HepG2 (cell line): ENCODE measurements around the gene NDUFAF8. TPM values are rescaled to one million over a fixed set of nuclear protein-coding genes. Genes with fewer than 3 reads are reported as not detected.

ENCODE experiments used
- ATAC-seq: fragments of 200-7000 bp; cut with Tn5 transposase; 3 replicates; pipeline ENCODE4 v1.9.1; 2020; ENCODE audit warnings: mild to moderate bottlenecking, moderate library complexity
- BruUV-seq: library from RNA; stranded (reverse); fragments of 400-500 nt; replicated peaks from 2 replicates; lab custom pipeline; 2021; lab: Mats Ljungman, UMichigan
- CTCF ChIA-PET: fragments of 300-600 bp; formaldehyde crosslinking; extraction: SDS; loops from one replicate; lab custom pipeline; 2021; ENCODE audit warnings: low total read pairs, inconsistent platforms, low intra/inter-chr PET ratio; lab: Yijun Ruan, JAX
- POLR2A ChIA-PET: fragments of 350-600 bp; sonication (Branson Sonifier 250); formaldehyde crosslinking; loops from one replicate; lab custom pipeline; 2020; ENCODE audit warnings: antibody characterized with exemption, inconsistent platforms; lab: Yijun Ruan, JAX
- DNase-seq: peaks from one replicate; pipeline ENCODE4 v3.0.0-alpha.2; 2015; ENCODE audit warnings: low spot score
- FAIRE-seq: peaks from 3 replicates; lab custom pipeline; 2011; peaks lifted over from hg19 to GRCh38; lab: Jason Lieb, UNC
- H2AFZ ChIP-seq: one replicate; pipeline ENCODE4 v1.6.1; 2011; ENCODE audit warnings: low read length, inconsistent platforms
- H3K27ac ChIP-seq: fragments of 300-600 bp; 3 replicates; pipeline ENCODE4 v1.8.0; 2011; ENCODE audit warnings: mixed run types, mild to moderate bottlenecking, mixed read lengths, low read length, inconsistent platforms; ENCODE audit not compliant: insufficient read depth; ENCODE audit errors: extremely low read length
- H3K27me3 ChIP-seq, 2 experiments: fragments of 200-600 bp in 1 of 2; 2 replicates in 1 of 2; 3 replicates in 1 of 2; pipeline versions ENCODE4 v1.6.0 to v1.8.0; 2011; ENCODE audit warnings: low read length in 2 of 2, mild to moderate bottlenecking in 2 of 2, moderate library complexity in 2 of 2, inconsistent platforms in 1 of 2; ENCODE audit not compliant: insufficient read depth in 2 of 2, control insufficient read depth in 1 of 2
- H3K36me3 ChIP-seq, 2 experiments: fragments of 200-600 bp in 1 of 2; replicated peaks in 1 of 2; 2 replicates in 1 of 2; 3 replicates in 1 of 2; pipeline versions ENCODE4 v1.5.1 to v1.8.0; 2011; ENCODE audit warnings: low read length in 2 of 2, inconsistent platforms in 1 of 2; ENCODE audit not compliant: insufficient read depth in 2 of 2, control insufficient read depth in 1 of 2
- H3K4me1 ChIP-seq: 2 replicates; pipeline ENCODE4 v1.5.1; 2012; ENCODE audit warnings: low read length, inconsistent platforms; ENCODE audit not compliant: insufficient read depth
- H3K4me2 ChIP-seq: 2 replicates; pipeline ENCODE4 v1.6.0; 2011; ENCODE audit warnings: low read depth, low read length, inconsistent platforms
- H3K4me3 ChIP-seq, 3 experiments: fragments of 200-600 bp in 1 of 3; sonication (generic), shearing (Covaris generic) in 1 of 3; replicated peaks in 1 of 3; 2 replicates each; pipeline ENCODE4 v1.5.1; 2011 to 2016; ENCODE audit warnings: low read length in 3 of 3, inconsistent platforms in 2 of 3, low read depth in 2 of 3, mild to moderate bottlenecking in 2 of 3, control low read depth in 1 of 3, mixed read lengths in 1 of 3; ENCODE audit not compliant: insufficient read depth in 1 of 3
- H3K79me2 ChIP-seq: one replicate; pipeline ENCODE4 v1.6.1; 2011; ENCODE audit warnings: low read length, inconsistent platforms; ENCODE audit not compliant: insufficient read depth
- H3K9ac ChIP-seq: 2 replicates; pipeline ENCODE4 v1.6.0; 2011; ENCODE audit warnings: mild to moderate bottlenecking, low read depth, low read length, inconsistent platforms; ENCODE audit not compliant: insufficient read depth
- H3K9me3 ChIP-seq: 2 replicates; pipeline ENCODE4 v1.5.1; 2012; ENCODE audit warnings: mild to moderate bottlenecking, low read length
- H4K20me1 ChIP-seq: 2 replicates; pipeline ENCODE4 v1.6.0; 2011; ENCODE audit warnings: inconsistent platforms, mild to moderate bottlenecking, low read length, moderate library complexity; ENCODE audit not compliant: insufficient read depth
- DNMT1 ChIP-seq: sonication (generic); formaldehyde crosslinking; IDR thresholded peaks from 2 replicates; pipeline ENCODE4 v1.5.1; 2020; ENCODE audit warnings: mild to moderate bottlenecking, missing genetic modification reagents
- NONO ChIP-seq, 2 experiments: fragments of 450-650 bp in 1 of 2; sonication (generic) in 1 of 2; formaldehyde crosslinking in 1 of 2; IDR thresholded peaks in 1 of 2; conservative IDR thresholded peaks in 1 of 2; 2 replicates each; pipeline versions ENCODE4 v1.6.1 to v1.8.0; 2017 to 2022; ENCODE audit warnings: mild to moderate bottlenecking in 1 of 2, missing genetic modification reagents in 1 of 2, moderate library complexity in 1 of 2
- SCMH1 ChIP-seq: sonication (generic); formaldehyde crosslinking; IDR thresholded peaks from 2 replicates; pipeline ENCODE4 v1.9.0; 2021; ENCODE audit warnings: missing genetic modification reagents, mild to moderate bottlenecking, borderline replicate concordance
- ZHX2 ChIP-seq, 2 experiments: sonication (generic) in 1 of 2; formaldehyde crosslinking in 1 of 2; IDR thresholded peaks; 2 replicates each; pipeline versions ENCODE4 v1.6.1 to v1.9.0; 2014 to 2022; ENCODE audit warnings: antibody characterized with exemption in 1 of 2, borderline replicate concordance in 1 of 2, inconsistent platforms in 1 of 2, low read depth in 1 of 2, missing genetic modification reagents in 1 of 2
- ZNF543 ChIP-seq: sonication (generic); formaldehyde crosslinking; IDR thresholded peaks from 2 replicates; pipeline ENCODE4 v1.4.0; 2020; ENCODE audit warnings: mild to moderate bottlenecking, missing genetic modification reagents
- WGBS: methylation state at CpG from one replicate; pipeline ENCODE4 v1.1.6; 2017; ENCODE audit warnings: low lambda C conversion rate; 5-methylcytosine and 5-hydroxymethylcytosine counted together
- in situ Hi-C: cut with HindIII; loops from 2 replicates; pipeline ENCODE4 v1.10.0; 2017; ENCODE audit warnings: low pct_unique_long_range_greater_than_20kb; ENCODE audit not compliant: extremely low pct_ligation_motif_present
- intact Hi-C: fragments of 100-400 bp; cut with micrococcal nuclease; formaldehyde crosslinking; loops from one replicate; pipeline ENCODE4 v1.10.0; 2022; ENCODE audit not compliant: unreplicated experiment
- polyA plus RNA-seq, 8 experiments: library from polyadenylated mRNA; depleted of rRNA in 3 of 8; stranded (reverse) in 7 of 8; unstranded in 1 of 8; fragments of >200 nt; fragmentation: Illumina TruSeq in 4 of 8; extraction: Trizol in 4 of 8; gene quantifications; 2 replicates each; pipeline versions ENCODE4 v1.2.1 to v1.2.3, GENCODE V29; 2011 to 2016; ENCODE audit warnings: low read depth in 4 of 8, missing spikeins in 1 of 8, mixed read lengths in 1 of 8; ENCODE audit not compliant: insufficient read depth in 1 of 8
- total RNA-seq, 5 experiments: library from RNA; depleted of rRNA; stranded (reverse); fragments of >200 nt; fragmentation: Illumina TruSeq; extraction: Trizol; gene quantifications; 2 replicates each; pipeline ENCODE4 v1.2.3, GENCODE V29; 2016; ENCODE audit warnings: low read depth in 1 of 5
- TF ChIP-seq, protein P1 (sequence below): IDR thresholded peaks from 2 replicates; pipeline ENCODE4 v1.6.1; 2016; ENCODE audit warnings: missing compliant biosample characterization, missing genetic modification reagents, borderline replicate concordance
- TF ChIP-seq, protein P2 (sequence below): sonication (generic); formaldehyde crosslinking; IDR thresholded peaks from 2 replicates; pipeline ENCODE4 v1.4.0; 2020; ENCODE audit warnings: missing genetic modification reagents, borderline replicate concordance

NDUFAF8 gene
- total and polyA plus RNA-seq, 2 of the 13 experiments (the other 11 are each of a cell fraction or from before 2014, with no cell fraction given): 75.6 to 233 TPM

- H4K20me1 ChIP-seq: peaks cover 4% of the 10 kb centered on the region; the same call in 1 of the 2 replicates
- FAIRE-seq (peak; percentile 68), ATAC-seq (peak; percentile 55), DNase-seq (no peak)
- WGBS: 39% methylated on average over 22 of the region's 25 CpGs
- ChIA-PET POLR2A (interaction anchor here (0.9 kb wide), 1 partner anchor 152 kb away, joined by 3 read pairs; no protein-coding TSS in a partner anchor), CTCF (no interaction called here)
- intact Hi-C loops (no loop called here), in situ Hi-C loops (no loop called here)
- no peak overlapping the region; the same call in 1 of the 2 replicates for H3K9ac ChIP-seq
- no peaks in the 10 kb centered on the region for H3K27me3 ChIP-seq
- BruUV-seq: no TSS peak
- H3K4me1 ChIP-seq: peaks cover 34% of the 10 kb centered on the region
- H2AFZ ChIP-seq: no peak overlapping the region
- H3K4me3 ChIP-seq: peak overlapping the region in 1 of 3 experiments; percentile 41; a peak in 1 of 6 replicates
- H3K36me3 ChIP-seq: peaks cover 5 to 9% of the 10 kb centered on the region in 2 experiments; a peak in 2 of 5 replicates
- no peaks in the 10 kb centered on the region for H3K9me3 ChIP-seq
- H3K27ac ChIP-seq: peak overlapping the region; percentile 53
- peak overlapping the region; percentile 57 for H3K4me2 ChIP-seq
- H3K79me2 ChIP-seq: peaks cover 13% of the 10 kb centered on the region
- no peak; the same call in 1 of the 2 replicates for TF ChIP-seq ZHX2 (IDR thresholded peaks at IDR 0.05; ENCODE audit: low read depth)
- 0 out of 2 replicates have a peak, but pooled peaks have one; percentile 8 for TF ChIP-seq ZHX2 (CRISPR knock-in tag; IDR thresholded peaks at IDR 0.05; ENCODE audit: borderline replicate concordance)
- TF ChIP-seq, protein P1, sequence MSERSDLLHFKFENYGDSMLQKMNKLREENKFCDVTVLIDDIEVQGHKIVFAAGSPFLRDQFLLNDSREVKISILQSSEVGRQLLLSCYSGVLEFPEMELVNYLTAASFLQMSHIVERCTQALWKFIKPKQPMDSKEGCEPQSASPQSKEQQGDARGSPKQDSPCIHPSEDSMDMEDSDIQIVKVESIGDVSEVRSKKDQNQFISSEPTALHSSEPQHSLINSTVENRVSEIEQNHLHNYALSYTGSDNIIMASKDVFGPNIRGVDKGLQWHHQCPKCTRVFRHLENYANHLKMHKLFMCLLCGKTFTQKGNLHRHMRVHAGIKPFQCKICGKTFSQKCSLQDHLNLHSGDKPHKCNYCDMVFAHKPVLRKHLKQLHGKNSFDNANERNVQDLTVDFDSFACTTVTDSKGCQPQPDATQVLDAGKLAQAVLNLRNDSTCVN (CRISPR knock-in tag): no peak
- TF ChIP-seq DNMT1 (CRISPR knock-in tag): 0 out of 2 replicates have a peak, but pooled peaks have one; percentile 36
- TF ChIP-seq, protein P2, sequence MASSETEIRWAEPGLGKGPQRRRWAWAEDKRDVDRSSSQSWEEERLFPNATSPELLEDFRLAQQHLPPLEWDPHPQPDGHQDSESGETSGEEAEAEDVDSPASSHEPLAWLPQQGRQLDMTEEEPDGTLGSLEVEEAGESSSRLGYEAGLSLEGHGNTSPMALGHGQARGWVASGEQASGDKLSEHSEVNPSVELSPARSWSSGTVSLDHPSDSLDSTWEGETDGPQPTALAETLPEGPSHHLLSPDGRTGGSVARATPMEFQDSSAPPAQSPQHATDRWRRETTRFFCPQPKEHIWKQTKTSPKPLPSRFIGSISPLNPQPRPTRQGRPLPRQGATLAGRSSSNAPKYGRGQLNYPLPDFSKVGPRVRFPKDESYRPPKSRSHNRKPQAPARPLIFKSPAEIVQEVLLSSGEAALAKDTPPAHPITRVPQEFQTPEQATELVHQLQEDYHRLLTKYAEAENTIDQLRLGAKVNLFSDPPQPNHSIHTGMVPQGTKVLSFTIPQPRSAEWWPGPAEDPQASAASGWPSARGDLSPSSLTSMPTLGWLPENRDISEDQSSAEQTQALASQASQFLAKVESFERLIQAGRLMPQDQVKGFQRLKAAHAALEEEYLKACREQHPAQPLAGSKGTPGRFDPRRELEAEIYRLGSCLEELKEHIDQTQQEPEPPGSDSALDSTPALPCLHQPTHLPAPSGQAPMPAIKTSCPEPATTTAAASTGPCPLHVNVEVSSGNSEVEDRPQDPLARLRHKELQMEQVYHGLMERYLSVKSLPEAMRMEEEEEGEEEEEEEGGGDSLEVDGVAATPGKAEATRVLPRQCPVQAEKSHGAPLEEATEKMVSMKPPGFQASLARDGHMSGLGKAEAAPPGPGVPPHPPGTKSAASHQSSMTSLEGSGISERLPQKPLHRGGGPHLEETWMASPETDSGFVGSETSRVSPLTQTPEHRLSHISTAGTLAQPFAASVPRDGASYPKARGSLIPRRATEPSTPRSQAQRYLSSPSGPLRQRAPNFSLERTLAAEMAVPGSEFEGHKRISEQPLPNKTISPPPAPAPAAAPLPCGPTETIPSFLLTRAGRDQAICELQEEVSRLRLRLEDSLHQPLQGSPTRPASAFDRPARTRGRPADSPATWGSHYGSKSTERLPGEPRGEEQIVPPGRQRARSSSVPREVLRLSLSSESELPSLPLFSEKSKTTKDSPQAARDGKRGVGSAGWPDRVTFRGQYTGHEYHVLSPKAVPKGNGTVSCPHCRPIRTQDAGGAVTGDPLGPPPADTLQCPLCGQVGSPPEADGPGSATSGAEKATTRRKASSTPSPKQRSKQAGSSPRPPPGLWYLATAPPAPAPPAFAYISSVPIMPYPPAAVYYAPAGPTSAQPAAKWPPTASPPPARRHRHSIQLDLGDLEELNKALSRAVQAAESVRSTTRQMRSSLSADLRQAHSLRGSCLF (CRISPR knock-in tag): 0 out of 2 replicates have a peak, but pooled peaks have one; percentile 22
- TF ChIP-seq SCMH1 (CRISPR knock-in tag): no peak
- TF ChIP-seq NONO (IDR thresholded peaks at IDR 0.05): no peak
- peak; percentile 70; the same call in 1 of the 2 replicates for TF ChIP-seq NONO (CRISPR knock-in tag; conservative IDR thresholded peaks at IDR 0.05)
- TF ChIP-seq ZNF543 (CRISPR knock-in tag): peak; percentile 54; the same call in 1 of the 2 replicates
Observed at GRCh38 chr17:81245024-81245664, 6.0 kb downstream of the NDUFAF8 start.
